SKM-1 treated with dmso at 0.1 percent for 144 hours (cell line): Measurements from ENCODE around the gene SLC35D2.

Experiments used
- DNase-seq: peaks from one replicate; lab custom pipeline; 2025; ENCODE audit not compliant: unreplicated experiment; lab: John Stamatoyannopoulos, UW

Gene SLC35D2

DNA sequence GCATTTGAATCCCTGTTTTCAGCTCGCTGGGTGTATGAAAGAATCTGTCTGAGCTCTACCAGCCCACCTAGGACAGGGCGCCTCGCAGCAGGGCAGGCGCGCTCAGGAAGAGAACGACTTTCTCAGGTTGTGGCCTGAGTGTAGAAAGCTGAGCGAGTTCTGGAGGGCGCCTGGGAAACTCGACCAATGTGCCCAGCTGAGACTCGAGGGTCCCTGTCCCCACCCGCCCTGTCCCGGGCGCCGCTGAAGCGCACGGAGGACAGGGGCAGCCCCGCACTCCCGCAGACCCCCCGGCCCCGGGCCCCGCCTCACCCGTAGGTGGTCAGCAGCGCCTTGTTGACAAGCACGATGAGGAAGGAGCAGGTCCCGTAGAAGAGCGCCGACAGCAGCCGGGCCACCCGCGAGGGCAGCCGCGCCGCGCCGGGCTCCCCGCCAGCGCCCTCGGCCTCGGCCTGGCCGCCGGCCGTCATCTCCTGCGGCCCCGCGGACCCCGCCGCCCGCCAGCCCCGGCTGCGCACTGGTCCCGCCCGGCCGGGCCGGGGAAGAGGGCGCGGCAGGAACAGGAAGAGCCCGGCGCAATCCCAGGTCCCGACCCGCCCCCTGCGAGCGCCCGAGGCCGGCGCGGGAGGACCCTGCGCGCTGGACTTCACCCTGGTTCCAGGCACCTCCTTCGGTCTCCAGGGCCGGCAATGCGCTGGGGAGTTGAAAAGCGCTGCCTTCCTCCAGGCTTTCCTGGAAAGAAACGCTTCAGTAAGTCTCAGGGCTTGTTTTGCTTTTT is at the start of gene SLC35D2:
TSS of gene SLC35D2 (minus strand) at position 547 of the 778 bp plus-strand sequence. CDS start at position 470, 77 bp downstream.
- no peak for DNase-seq

DNA sequence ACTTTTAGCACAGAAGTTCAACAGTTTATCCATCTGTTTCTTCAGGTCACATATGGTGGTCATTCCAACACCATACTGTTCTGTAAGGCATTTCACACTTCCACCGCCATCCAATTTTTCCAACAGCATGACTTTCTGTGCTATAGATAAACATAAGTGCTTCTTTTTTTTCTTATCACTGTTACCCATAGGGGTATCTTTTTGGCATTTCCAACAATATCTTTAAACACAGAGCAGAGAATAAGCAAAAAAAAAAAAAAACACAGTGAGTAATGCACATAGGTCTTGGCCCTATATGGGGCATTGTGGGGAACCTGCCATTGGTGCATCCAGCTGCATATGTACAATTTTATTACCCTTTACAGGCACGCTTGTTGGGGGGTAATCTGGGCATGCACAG is 46.9 kb upstream of the SLC35D2 start:
- no peak for DNase-seq

DNA sequence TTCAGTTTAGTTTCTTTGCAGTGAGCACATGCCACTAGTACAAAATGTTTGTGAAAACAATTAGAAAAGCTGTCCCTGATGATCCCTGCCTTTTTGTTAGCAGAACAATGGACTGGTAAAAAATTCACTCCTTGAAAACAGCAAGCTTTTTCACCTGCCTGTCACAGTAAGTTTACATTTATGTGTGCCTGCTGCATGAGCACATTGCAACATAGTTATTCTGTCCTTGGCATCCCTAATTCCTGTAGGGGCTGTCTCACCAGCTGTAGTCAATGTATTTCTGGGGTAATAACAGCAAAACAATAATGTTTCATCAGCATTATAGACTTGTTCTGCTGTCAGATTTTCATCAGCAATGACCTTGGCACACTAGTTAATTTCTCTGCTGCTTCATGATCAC is 46.2 kb upstream of the SLC35D2 start:
- no peak for DNase-seq

DNA sequence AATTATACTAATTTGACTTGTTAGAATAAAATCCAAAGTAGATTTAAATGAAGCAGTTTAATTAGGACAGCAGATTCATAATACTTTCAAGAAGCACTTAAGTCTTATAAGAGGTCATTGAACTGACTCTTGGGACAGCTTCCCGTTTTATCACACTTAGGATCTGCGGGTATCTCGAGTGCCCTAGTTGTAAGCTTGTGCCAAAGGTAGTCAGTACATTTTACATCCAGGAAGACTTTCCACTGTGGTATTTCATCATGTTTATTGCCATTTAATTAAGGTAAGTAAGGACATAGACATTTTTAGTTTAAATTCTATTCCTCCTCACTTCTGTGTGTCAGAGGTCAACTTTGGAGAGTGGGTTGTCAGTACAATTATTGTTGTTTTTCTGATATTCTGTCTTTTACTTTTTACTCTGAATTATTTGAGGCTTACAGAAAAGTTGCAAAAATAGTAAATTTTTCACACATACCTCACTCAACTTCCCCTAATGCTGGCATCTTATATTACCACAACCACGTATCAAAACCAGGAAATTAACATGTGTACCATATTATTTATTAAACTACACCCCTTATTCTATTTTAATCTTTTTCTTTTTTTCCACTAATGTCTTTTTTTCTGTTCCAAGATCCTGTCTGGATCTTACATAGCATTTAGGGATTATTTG is 42.1 kb upstream of the SLC35D2 start:
- no peak for DNase-seq

DNA sequence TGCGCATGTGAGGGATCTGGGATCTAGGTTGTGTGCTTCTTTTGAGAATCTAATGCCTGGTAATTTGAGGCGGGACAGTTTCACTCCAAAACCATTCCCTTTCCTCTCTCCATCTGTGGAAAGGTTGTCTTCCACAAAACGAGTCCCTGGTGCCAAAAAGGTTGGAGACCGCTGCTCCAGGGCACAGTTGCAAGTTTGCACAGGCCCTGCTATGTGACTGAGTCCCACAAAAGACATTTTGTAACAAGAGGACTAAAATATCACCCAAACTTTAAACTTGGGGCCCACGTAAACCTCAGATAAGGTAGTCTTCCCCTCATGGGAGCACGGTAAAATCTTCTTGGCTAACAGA is 40.5 kb upstream of the SLC35D2 start:
- no peak for DNase-seq

DNA sequence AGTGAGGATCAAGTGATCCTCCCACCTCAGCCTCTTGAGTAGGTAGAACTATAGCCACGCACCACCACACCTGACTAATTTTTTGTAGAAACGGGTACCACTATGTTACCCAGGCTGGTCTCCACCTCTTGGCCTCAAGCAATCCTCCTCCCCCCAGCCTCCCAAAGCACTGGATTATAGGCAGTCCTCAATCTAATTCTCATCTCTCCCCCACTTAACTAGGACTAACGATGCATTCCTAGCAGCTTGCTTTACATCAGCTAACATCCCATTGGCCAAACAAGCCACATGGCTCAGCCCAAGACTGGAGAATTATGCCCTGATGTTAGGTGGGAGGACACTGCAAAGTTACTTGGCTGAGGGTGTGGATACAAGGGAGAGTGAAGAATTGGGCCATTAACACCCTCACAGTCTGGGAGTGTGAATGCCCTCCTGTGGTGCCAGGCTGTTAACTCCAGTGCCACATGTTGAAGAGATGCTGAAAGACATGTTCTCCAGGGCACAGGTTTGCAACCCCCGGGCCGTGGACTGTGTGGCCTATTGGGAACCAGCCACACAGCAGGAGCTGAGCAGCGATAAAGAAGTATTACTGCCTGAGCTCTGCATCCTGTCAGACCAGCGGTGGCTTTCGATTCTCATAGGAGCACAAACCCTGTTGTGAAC is 39.9 kb upstream of the SLC35D2 start:
- no peak for DNase-seq

DNA sequence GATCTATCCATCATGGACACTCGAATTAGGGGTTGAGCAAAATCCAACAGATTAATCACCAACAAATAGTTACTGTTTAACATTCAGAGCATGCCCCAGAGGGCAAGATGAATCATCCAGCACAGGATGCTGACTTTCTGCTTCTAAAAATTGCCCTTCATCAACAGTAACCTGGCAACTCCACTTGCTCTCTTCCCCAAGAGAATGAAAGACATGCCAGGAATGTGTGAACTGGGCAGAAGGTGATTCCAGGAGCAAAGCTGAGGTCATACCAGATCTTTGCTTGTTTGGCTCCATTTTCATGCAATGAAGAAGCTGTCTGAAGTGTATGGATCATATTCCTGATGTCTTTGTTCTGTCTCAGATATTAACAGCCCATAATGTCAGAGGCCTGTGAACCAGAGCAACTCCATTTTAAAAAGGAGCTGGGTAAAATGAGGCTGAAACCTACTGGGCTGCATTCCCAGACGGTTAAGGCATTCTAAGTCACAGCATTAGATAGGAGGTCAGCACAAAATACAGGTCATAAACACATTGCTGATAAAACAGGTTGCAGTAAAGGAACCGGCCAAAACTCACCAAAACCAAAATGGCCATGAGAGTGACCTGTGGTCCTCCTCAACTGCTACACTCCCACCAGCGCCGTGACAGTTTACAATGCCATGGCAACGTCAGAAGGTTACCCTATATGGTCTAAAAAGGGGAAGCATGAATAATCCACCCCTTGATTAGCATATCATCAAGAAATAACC is 37.1 kb upstream of the SLC35D2 start:
- DNase-seq = peak; percentile 1

DNA sequence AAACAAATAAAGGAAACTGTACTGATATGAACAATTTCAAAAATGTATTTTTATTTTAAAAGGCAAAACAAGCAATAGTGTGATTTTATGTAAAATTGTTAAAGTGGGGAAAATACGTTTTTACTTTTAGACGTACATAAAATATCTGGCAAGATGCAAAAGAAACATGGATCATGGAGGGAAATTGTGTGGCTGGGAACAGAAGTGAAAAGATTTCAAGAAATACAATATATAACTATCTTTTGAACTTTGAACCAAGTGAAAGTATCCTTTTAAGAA is 36.1 kb upstream of the SLC35D2 start:
- no peak for DNase-seq

DNA sequence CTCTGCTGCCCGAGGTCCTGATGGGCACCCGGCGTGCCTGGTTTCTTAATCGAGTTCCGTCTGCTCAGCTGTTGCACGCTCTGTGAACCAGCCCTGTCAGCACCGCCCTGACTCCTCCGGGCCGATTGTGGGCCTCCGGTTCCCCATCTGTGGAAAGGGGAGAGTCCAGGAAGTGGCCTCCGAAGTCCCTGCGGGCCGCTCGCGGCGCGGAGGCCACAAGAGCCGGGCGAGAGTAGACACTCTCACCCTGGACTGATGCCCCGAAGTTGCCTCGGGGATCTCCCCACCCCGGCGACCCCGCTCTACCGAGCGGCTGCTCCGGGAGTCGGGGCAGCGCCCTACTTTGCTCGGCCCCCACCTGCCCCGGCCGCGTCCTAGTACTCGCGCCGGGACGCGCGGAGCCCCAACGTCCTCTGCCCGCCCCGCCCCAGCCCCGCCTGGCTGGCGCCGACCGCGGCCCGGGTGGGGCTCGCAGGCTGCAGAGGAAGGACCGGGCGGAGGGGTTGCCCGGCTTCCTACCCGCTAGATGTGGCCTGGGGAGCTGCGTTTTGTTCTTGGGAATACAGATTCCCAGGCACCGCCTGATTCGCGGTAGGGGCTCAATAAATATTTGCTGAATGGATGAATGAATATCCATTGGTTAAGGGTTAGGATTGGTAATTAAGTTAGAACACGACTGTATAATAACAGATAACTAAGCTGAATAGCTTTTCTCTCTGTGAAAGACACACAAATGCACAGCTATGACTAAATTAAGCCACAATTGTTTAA is 35.6 kb upstream of the SLC35D2 start:
- DNase-seq = peak; percentile 40

DNA sequence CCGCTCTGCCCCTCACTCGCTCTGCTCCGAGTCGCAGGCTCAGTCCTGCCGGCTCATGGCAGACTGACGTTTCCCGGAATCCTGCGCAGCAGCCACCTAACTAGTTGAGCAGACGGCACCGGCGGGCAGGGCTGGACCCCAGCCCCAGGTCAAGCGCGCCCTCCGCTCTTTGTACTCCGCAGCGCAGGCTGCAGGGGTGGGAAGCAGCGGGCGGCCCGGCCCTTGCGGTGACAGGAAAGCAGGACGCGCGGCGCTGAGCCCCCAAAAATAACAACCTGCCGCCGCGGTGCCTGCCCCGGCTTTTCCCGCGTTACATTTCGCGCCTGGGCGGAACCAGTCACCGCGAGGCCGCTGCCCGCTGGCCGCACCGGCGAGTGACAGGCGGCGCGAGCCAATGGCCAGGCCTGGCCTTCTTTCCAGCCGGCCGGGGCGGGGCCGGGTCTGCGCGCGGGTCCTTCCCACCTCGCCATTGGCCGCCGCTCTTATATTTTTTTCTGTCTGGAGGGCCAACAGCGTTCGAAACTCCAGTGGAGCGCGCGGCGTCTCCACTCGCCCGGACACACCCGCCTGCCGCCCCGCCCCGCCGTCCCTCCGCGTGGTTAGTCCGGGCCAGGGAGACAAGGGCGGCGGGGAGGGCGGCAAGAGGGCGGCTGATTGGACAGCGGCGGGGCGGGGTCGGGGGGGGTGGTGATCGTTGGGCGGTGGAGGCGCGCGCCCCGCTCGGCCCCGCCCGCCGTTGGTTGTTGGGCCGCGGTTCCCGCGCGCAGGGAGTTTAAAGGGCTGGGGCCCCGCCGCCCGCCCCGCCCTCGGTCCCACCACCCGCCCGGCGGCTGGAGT is 34.8 kb upstream of the SLC35D2 start, which contains the start of gene ZNF367:
TSS of gene ZNF367 (minus strand) at position 288 of the 837 bp plus-strand sequence. CDS start 338 bp downstream, outside the sequence.
- DNase-seq = peak; percentile 81

DNA sequence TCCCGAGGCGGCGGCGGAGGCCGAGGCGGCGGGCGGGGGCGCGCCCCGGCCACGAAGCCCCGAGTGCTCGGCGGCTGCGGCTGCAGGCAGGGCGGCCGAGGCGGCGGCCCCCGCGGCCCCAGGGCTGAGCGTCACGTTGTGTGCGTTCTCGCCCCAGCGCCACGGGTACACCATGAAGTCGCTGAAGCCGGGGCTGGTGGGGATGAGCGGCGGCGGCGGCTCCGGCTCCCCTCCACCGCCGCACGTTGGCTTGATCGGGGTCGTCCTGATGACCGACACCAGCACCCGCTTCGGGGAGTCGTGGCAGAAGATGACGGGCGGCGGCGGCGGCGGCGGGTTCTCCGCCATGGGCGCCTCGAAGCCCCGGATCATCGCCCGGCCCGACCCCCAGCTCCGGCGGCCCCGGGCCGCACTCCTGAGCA is 34.2 kb upstream of the SLC35D2 start:
- DNase-seq = no peak

DNA sequence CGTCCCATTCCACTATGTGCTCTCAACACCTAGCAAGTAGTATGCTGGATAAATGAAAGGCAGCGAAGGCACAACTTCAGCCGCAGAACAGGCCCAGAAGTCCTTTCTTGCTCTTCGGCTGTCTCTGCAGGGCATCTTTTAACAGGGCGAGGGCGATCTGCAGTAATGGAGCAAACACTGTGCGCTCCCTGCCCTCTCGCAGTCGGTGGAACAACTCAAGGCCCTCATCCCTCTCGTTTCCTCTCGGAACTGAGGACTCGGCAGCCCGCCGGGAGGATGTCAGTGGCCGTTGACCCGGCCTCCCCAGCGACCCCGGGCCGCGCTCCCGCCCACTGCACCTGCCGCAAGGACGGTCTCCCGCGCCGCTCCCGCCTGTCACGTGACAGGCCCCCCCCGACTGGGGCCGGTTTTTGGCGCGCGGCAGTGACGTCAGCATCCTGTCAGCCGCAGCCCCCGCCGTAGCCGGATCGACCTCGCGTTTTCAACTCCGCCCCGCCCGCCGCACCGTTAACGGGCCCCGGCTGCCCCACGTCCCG is 33.6 kb upstream of the SLC35D2 start:
- peak; percentile 34 for DNase-seq

DNA sequence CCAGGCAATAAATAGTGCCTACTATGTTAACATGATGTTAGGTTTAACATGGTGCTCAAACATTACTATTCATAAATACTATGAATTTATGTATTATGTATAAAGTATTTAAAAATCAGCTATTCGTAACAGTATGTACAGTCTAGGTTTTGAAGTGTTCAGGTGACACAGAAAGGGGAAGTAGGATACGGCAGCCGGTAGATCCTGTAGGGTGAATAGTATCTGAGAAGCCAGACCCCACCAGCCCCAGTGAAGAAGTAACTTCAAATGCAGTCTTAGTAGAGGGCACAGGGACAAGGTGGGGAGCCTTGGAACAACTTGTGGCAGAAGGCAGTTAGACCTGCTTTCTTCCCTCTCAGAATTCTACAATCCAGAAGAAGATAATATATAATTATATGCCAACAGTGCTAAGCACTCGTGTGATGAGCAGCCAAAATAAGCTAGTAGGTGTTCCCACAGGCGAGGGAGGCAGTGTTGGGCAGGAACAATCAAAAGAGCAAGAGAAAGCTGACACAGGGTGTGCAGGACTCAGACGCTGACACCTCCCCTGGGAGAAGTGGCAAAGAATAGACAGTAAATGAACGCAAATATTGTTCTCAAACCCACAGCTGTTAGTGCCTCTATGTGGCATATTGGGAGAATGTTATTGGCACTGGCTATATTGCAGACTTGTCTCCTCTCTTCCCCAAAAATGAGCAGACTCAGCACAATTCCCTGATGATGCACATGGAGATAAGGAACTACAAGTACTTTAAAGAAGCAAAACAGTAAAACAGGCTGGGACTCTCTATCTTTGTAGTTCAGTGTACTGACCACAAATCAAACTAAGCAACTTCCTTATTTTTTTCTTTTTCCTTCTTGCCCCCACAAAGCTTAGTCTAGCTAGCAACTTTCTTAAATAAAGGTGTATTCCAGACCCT is 30.1 kb upstream of the SLC35D2 start:
- DNase-seq = peak; percentile 26

DNA sequence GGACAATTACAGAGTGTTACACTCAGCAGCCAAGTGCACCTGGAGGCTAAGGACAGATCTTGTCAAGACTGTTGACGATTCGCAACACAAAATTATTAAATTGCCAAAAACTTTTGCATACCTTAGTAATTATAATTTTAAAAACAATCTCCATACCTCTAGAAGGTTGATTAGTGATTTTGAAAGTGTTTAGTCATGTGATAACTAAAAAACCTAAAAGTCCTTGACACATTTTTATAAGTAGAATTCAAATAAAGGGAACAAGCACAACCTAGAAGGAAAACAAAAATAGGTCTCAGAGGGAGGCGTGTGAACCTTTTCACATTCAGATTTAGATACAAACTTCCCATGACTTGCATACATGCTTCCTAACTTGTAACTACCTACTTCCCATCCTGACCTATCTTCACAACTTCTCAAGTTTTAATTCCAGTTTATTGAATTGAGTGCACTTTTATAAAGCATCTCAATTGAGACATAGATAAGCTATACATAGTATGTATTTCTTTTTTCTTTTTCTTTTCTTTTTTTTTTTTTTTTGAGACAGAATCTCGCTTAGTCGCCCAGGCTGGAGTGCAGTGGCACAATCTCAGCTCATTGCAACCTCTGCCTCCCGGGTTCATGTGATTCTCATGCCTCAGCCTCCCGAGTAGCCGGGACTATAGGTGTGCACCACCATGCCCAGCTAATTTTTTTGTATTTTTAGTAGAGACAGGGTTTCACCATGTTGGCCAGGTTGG is 28.8 kb upstream of the SLC35D2 start:
- DNase-seq = no peak

DNA sequence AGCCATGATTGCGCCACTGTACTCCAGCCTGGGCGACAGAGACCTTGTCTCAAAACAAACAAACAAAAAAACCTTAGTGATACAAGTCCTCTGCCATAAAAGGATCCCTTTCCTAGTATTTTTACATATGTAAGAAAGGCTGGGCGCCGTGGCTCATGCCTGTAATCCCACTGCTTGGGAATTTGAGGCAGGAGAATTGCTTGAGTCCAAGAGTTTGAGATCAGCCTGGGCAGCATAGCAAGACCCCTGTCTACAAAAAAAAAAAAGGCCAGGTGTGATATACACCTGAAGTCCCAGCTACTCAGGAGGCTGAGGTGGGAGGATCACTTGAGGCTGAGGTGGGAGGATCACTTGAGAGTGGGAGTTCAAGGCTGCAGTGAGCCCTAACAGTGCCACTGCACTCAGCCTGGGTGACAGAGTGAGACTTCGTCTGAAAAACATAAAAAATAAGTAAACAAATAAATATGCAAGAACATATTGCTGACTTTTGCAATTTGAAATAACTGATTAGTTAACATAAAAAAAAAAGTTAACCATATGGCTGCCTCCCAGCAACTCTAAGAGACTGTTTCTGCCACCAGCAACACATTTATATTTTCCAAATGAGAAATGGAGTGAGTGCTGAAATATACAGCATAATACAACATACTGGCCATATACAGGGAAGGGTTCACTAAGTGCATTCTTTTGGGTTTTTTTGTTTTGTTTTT is 27.8 kb upstream of the SLC35D2 start:
- no peak for DNase-seq

DNA sequence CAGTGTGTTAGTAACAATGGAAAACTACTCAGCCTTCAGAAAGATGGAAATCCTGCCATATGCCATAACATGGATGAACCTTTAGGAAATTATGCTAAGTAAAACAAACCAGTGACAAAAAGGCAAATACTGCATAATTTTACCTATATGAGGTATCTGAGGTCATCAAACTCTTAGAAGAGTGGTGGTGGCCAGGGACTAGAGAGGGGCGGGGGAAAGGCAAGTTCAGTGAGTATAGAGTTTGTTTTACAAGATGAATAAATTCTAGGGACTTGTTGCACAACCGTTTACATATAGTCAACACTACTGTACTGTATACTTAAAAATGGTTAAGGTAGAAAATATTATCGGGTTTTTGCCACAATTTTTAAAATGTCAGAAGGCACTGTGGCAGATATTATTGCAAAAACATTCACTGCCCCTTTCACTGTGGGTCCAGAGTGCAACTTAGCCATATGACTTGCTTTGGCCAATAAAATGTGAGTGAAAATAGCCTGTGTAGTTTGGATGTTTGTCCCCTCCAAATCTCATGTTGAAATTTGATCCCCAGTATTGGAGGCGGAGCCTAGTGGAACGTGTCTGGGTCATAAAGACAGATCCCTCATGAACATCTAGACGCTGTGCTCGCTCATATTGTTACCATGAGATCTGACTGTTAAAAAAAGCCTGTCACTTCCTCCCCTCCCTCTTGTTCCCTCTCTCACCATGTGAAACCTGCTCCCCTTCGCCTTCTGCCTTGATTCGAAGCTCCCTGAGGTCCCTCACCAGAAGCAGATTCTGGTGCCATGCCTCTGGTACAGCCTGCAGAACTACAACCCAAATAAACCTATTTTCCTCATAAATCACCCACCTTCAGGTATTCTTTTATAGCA is 25.1 kb upstream of the SLC35D2 start:
- DNase-seq = no peak
